ENCODE measurements around the gene KIFAP3.
A peak's percentile ranks its signal among the peaks of the same experiment; 100 is the strongest.
"Not testable (repeated sequence)": the region's sequence is repeated elsewhere in the genome, so short reads cannot be mapped to it uniquely, and the experiment has no call there.

Gene KIFAP3

GRCh38 chr1:170063109-170063826 is 11.2 kb downstream of the KIFAP3 start:
- no peak for DNase-seq

- DNase-seq = not testable (repeated sequence)
These were observed 12.8 kb downstream of the KIFAP3 start for GRCh38 chr1:170061676-170062075.

- DNase-seq = not testable (repeated sequence)
These were observed 14.4 kb downstream of the KIFAP3 start for GRCh38 chr1:170060015-170060520.

- no peak for DNase-seq
These were observed 25.2 kb downstream of the KIFAP3 start for GRCh38 chr1:170049176-170049800.

GRCh38 chr1:170048515-170048914 is 26.0 kb downstream of the KIFAP3 start:
- no peak for DNase-seq

- DNase-seq = no peak
These were observed 30.3 kb downstream of the KIFAP3 start for GRCh38 chr1:170044187-170044586.

- no peak for DNase-seq
These were observed 32.9 kb downstream of the KIFAP3 start for GRCh38 chr1:170041423-170042192.

- no peak for DNase-seq
These were observed 41.8 kb downstream of the KIFAP3 start for GRCh38 chr1:170032531-170033280.

- no peak for DNase-seq
These were observed 44.3 kb downstream of the KIFAP3 start for GRCh38 chr1:170030212-170030611.

GRCh38 chr1:170027760-170028159 is 46.7 kb downstream of the KIFAP3 start:
- no peak for DNase-seq

GRCh38 chr1:170020859-170021258 is 53.6 kb downstream of the KIFAP3 start:
- DNase-seq = no peak

GRCh38 chr1:170017478-170017877 is 57.0 kb downstream of the KIFAP3 start:
- DNase-seq = no peak

GRCh38 chr1:170012920-170013319 is 61.6 kb downstream of the KIFAP3 start:
- DNase-seq = no peak

- DNase-seq = no peak
These were observed 64.1 kb downstream of the KIFAP3 start for GRCh38 chr1:170010443-170010842.

GRCh38 chr1:170009551-170009950 is 64.9 kb downstream of the KIFAP3 start:
- DNase-seq = no peak

GRCh38 chr1:170008745-170009144 is 65.8 kb downstream of the KIFAP3 start:
- DNase-seq = not testable (repeated sequence)

- not testable (repeated sequence) for DNase-seq
These were observed 71.1 kb downstream of the KIFAP3 start for GRCh38 chr1:170003270-170003835.

- no peak for DNase-seq
These were observed 73.2 kb downstream of the KIFAP3 start for GRCh38 chr1:170001266-170001665.

- DNase-seq = no peak
These were observed 74.7 kb downstream of the KIFAP3 start for GRCh38 chr1:169999761-170000160.

- DNase-seq = peak; percentile 16
These were observed 75.2 kb downstream of the KIFAP3 start for GRCh38 chr1:169999331-169999741.

- DNase-seq = no peak
These were observed 78.5 kb downstream of the KIFAP3 start for GRCh38 chr1:169995993-169996392.

GRCh38 chr1:169989246-169989645 is 85.2 kb downstream of the KIFAP3 start:
- DNase-seq = no peak
